Esophagus squamous epithelium (tissue), 5 donors: ENCODE data around the gene UBE2J1. TPM values are rescaled to one million over a fixed set of nuclear protein-coding genes. Genes with fewer than 3 reads are reported as not detected.

Experiments used
- DNase-seq: peaks from one replicate; lab custom pipeline; 2025; lab: John Stamatoyannopoulos, UW
- H3K27ac ChIP-seq, 4 donors: fragments of 200-600 bp; sonication (generic); one replicate each; pipeline ENCODE4 v1.5.1; 2016 to 2019; ENCODE audit warnings: mild to moderate bottlenecking in 1 of 4
- H3K27me3 ChIP-seq, 4 donors: fragments of 200-600 bp; sonication (generic); 1 replicate in 3 of 4; 2 replicates in 1 of 4; pipeline versions ENCODE4 v1.5.1 to v1.6.0; 2017 to 2021; ENCODE audit warnings: antibody characterized with exemption in 1 of 4
- H3K36me3 ChIP-seq, 3 donors: fragments of 200-600 bp; sonication (generic); one replicate each; pipeline ENCODE4 v1.5.1; 2016 to 2019
- H3K4me1 ChIP-seq, 3 donors: fragments of 200-600 bp; sonication (generic); one replicate each; pipeline ENCODE4 v1.5.1; 2017 to 2019
- H3K4me3 ChIP-seq, 4 donors: fragments of 200-600 bp; sonication (generic); 1 replicate in 3 of 4; 2 replicates in 1 of 4; pipeline ENCODE4 v1.5.1; 2016 to 2019; ENCODE audit warnings: mild to moderate bottlenecking in 2 of 4, moderate library complexity in 1 of 4
- H3K9me3 ChIP-seq, 3 donors: fragments of 200-600 bp; sonication (generic); one replicate each; pipeline ENCODE4 v1.5.1; 2016 to 2019
- POLR2A ChIP-seq, 4 donors: fragments of 450-650 bp; IDR thresholded peaks; one replicate each; pipeline ENCODE4 v1.6.1; 2017; ENCODE audit warnings: antibody characterized with exemption in 4 of 4, mild to moderate bottlenecking in 4 of 4, moderate library complexity in 3 of 4
- WGBS, 2 donors: methylation state at CpG; one replicate each; pipeline ENCODE4 v1.1.5; 2018; 5-methylcytosine and 5-hydroxymethylcytosine counted together
- intact Hi-C: fragments of 100-400 bp; cut with DNase I; formaldehyde crosslinking; loops from one replicate; pipeline ENCODE4 v1.15.0; 2022
- total RNA-seq, 4 donors: library from RNA; depleted of rRNA; stranded (reverse); fragments of >200 nt; gene quantifications; one replicate each; pipeline ENCODE4 v1.1.0, GENCODE V29; 2016
- TF ChIP-seq, protein P1 (sequence below), 6 experiments: fragments of 450-650 bp in 4 of 6; fragments of 200-600 bp in 2 of 6; sonication (generic) in 2 of 6; IDR thresholded peaks; one replicate each; pipeline ENCODE4 v1.5.1; 2016 to 2019; ENCODE audit warnings: antibody characterized with exemption in 6 of 6, mild to moderate bottlenecking in 4 of 6, moderate library complexity in 4 of 6
- donor health status: DM: yes; HTN: yes; CAD: no.

UBE2J1 gene
- total RNA-seq, 4 donors from 2014 or later = 27.2 to 37.3 (median 29.9) TPM

GRCh38 chr6:89385846-89386245 is 33.3 kb upstream of the UBE2J1 start:
- H3K27ac ChIP-seq = peak overlapping the region; percentile 54 to 82 (median 60)

DNA sequence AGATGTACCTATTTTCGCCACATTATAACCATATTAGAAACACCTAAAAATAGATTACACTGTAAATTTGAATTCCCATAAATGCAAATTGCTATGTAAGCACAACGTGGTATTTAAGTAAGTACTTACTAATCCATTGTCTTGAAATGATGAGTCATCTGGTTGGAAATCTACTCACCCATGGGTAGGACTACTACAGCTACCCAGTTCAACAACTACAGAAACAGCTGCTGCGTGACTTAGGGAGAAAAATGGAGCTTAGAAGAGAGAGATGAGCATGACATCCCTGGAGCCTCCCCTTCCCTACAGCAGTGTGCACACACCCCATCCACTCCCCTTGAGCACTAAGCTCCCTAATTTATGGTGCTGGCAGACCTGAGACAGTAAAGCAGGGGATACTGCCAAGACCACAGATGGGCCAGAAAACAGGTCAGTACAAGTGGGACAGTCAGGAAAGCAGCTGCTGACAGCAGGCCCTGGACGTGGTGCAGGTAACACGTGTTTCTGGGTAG is 32.7 kb upstream of the UBE2J1 start:
- Histone ChIP-seq H3K4me1 (peaks cover 0 to 22% (median 15%) of the 10 kb centered on the region in 3 donors), H3K27me3 (no peaks in the 10 kb centered on the region), H3K9me3 (no peaks in the 10 kb centered on the region), H3K36me3 (no peaks in the 10 kb centered on the region), H3K4me3 (no peak overlapping the region), H3K27ac (peak overlapping the region in 2 of 4 donors; percentile 67 to 82)
- 34 to 41% methylated on average over 5 of the region's 5 CpGs for WGBS, 2 donors
- TF ChIP-seq, protein P1, sequence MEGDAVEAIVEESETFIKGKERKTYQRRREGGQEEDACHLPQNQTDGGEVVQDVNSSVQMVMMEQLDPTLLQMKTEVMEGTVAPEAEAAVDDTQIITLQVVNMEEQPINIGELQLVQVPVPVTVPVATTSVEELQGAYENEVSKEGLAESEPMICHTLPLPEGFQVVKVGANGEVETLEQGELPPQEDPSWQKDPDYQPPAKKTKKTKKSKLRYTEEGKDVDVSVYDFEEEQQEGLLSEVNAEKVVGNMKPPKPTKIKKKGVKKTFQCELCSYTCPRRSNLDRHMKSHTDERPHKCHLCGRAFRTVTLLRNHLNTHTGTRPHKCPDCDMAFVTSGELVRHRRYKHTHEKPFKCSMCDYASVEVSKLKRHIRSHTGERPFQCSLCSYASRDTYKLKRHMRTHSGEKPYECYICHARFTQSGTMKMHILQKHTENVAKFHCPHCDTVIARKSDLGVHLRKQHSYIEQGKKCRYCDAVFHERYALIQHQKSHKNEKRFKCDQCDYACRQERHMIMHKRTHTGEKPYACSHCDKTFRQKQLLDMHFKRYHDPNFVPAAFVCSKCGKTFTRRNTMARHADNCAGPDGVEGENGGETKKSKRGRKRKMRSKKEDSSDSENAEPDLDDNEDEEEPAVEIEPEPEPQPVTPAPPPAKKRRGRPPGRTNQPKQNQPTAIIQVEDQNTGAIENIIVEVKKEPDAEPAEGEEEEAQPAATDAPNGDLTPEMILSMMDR (IDR thresholded peaks at IDR 0.05) = no peak
- no peak for TF ChIP-seq POLR2A (IDR thresholded peaks at IDR 0.05)
- no peak for DNase-seq
- intact Hi-C loops = no loop called here

More at GRCh38 chr6:89385846-89386245, 33.3 kb upstream of the UBE2J1 start:
- Histone ChIP-seq H3K9me3 (no peaks in the 10 kb centered on the region), H3K27me3 (no peaks in the 10 kb centered on the region), H3K4me3 (no peak overlapping the region), H3K4me1 (peaks cover 0 to 22% (median 15%) of the 10 kb centered on the region in 3 donors), H3K36me3 (no peaks in the 10 kb centered on the region)
- DNase-seq = no peak
- intact Hi-C loops = no loop called here
- TF ChIP-seq, protein P1 (IDR thresholded peaks at IDR 0.05) = no peak
- TF ChIP-seq POLR2A (IDR thresholded peaks at IDR 0.05) = no peak
- 58 to 77% methylated on average over 6 to 7 of the region's 7 CpGs for WGBS, 2 donors

- Histone ChIP-seq H3K4me1 (peaks cover 0 to 25% (median 12%) of the 10 kb centered on the region in 3 donors), H3K4me3 (no peak overlapping the region), H3K36me3 (peaks cover 0 to 15% (median 0%) of the 10 kb centered on the region in 3 donors), H3K27ac (no peak overlapping the region), H3K27me3 (no peaks in the 10 kb centered on the region), H3K9me3 (no peaks in the 10 kb centered on the region)
- WGBS, 2 donors = 61% methylated on average over 2 of the region's 2 CpGs
- no peak for DNase-seq
- intact Hi-C loops = no loop called here
- TF ChIP-seq, protein P1 (IDR thresholded peaks at IDR 0.05) = no peak
- TF ChIP-seq POLR2A (IDR thresholded peaks at IDR 0.05) = no peak
Observed at GRCh38 chr6:89381031-89381430, 28.5 kb upstream of the UBE2J1 start.

- H3K27ac ChIP-seq = no peak overlapping the region
- TF ChIP-seq, protein P1 (IDR thresholded peaks at IDR 0.05) = no peak
- TF ChIP-seq POLR2A (IDR thresholded peaks at IDR 0.05) = no peak
- no peaks in the 10 kb centered on the region for H3K27me3 ChIP-seq
- peaks cover 0 to 15% (median 0%) of the 10 kb centered on the region in 3 donors for H3K36me3 ChIP-seq
- intact Hi-C loops = no loop called here
- H3K4me1 ChIP-seq = peaks cover under 1 to 21% (median 4%) of the 10 kb centered on the region in 3 donors
- H3K4me3 ChIP-seq = no peak overlapping the region
- DNase-seq = no peak
- 56 to 69% methylated on average over 5 of the region's 5 CpGs for WGBS, 2 donors
- H3K9me3 ChIP-seq = no peaks in the 10 kb centered on the region
Observed at GRCh38 chr6:89379281-89379680, 26.8 kb upstream of the UBE2J1 start.

DNA sequence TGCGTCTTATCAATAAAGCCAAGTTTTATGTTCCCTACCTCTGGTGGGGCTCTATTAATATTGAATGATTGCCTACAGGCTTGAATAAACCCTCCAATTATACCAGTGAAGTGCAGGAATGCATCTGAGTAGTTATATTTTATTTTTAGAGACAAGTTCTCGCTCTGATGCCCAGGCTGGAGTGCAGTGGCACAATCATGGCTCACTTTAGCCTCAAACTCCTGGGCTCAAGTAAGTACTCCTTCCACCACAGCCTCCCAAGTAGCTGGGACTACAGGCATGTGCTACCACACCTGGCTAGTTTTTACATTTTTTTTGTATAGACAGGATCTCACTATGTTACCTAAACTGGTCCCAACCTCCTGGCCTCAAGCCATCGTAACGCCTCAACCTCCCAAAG is 26.1 kb upstream of the UBE2J1 start:
- intact Hi-C loops = no loop called here
- H3K27ac ChIP-seq = no peak overlapping the region
- peaks cover 0 to 15% (median 0%) of the 10 kb centered on the region in 3 donors for H3K36me3 ChIP-seq
- TF ChIP-seq POLR2A (IDR thresholded peaks at IDR 0.05) = no peak
- TF ChIP-seq, protein P1 (IDR thresholded peaks at IDR 0.05) = no peak
- no peak overlapping the region for H3K4me3 ChIP-seq
- no peaks in the 10 kb centered on the region for H3K27me3 ChIP-seq
- peaks cover 0 to 19% (median 4%) of the 10 kb centered on the region in 3 donors for H3K4me1 ChIP-seq
- no peaks in the 10 kb centered on the region for H3K9me3 ChIP-seq
- 84 to 85% methylated on average over 4 of the region's 4 CpGs for WGBS, 2 donors
- no peak for DNase-seq
